Superior temporal gyrus (tissue), 1 donor: ENCODE data around the gene IGSF1.
"Not testable (repeated sequence)": the region's sequence is repeated elsewhere in the genome, so short reads cannot be mapped to it uniquely, and the experiment has no call there.

Source experiments
- DNase-seq: peaks from one replicate; pipeline ENCODE4 v3.0.0-alpha.2; 2016; ENCODE audit errors: extremely low spot score

Gene IGSF1

GRCh38 chrX:131270080-131270479 lies 19.0 kb downstream of the IGSF1 start:
- no peak for DNase-seq

- DNase-seq, result no peak
Measured at GRCh38 chrX:131264665-131265064, 24.4 kb downstream of the IGSF1 start.

- no peak for DNase-seq
Measured at GRCh38 chrX:131264053-131264452, 25.1 kb downstream of the IGSF1 start.

GRCh38 chrX:131262738-131263679 lies 26.1 kb downstream of the IGSF1 start:
- no peak for DNase-seq

GRCh38 chrX:131262200-131262599 lies 26.9 kb downstream of the IGSF1 start:
- no peak for DNase-seq

- DNase-seq, result no peak
Measured at GRCh38 chrX:131257367-131257766, 31.7 kb downstream of the IGSF1 start.

- DNase-seq, result not testable (repeated sequence)
Measured at GRCh38 chrX:131250984-131251738, 37.9 kb downstream of the IGSF1 start.

DNA sequence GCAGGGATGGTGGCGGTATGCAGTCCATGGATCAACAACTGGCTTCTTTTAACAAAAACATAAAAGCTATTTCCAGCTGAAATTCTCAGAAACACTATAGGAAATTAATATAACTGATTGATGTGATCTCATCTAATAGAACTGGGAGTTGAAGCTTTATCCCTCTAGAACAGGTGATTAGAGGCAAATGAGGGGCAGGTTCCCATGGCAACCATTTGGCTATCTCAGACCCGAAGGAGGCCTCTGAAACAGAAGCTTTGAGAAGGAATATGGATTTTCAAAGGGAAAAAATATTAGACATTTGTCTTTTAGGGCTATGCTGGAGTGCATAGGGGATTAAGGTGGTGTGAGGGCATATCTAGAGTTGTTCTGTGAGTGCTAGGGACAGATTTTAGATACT lies 50.0 kb downstream of the IGSF1 start:
- no peak for DNase-seq

GRCh38 chrX:131237363-131237762 lies 51.7 kb downstream of the IGSF1 start:
- no peak for DNase-seq

GRCh38 chrX:131235768-131236545 lies 53.1 kb downstream of the IGSF1 start:
- no peak for DNase-seq

GRCh38 chrX:131227608-131228007 lies 61.5 kb downstream of the IGSF1 start:
- DNase-seq, result no peak

GRCh38 chrX:131226591-131226990 lies 62.5 kb downstream of the IGSF1 start:
- DNase-seq, result no peak

DNA sequence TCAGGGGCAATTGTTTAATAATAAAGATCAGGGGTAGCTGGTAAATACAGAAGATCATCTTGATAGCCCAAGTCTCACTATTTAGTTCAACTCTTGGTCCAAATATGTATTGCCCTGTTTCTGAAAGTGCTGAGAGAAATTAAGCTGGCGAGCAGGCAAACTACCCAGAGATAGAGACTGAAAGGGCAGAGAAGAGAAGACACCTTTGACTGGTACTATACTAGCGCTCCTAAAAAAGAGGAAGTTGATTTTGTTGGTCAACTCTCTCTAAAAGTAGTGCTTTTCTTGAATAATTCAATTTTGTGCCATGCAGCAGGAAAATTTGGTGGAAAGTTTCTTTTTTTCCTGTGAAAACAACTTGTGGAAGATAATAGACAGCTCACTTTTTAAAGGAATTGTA lies 64.0 kb downstream of the IGSF1 start:
- DNase-seq, result no peak
